ENCODE results near the gene PDE6A. TPM values are rescaled to one million over a fixed set of nuclear protein-coding genes. Genes with fewer than 3 reads are reported as not detected.

Gene PDE6A
- total and polyA plus RNA-seq, 2 of the 8 experiments (the other 6 are each of a cell fraction or from before 2014, with no cell fraction given) = not detected

DNA sequence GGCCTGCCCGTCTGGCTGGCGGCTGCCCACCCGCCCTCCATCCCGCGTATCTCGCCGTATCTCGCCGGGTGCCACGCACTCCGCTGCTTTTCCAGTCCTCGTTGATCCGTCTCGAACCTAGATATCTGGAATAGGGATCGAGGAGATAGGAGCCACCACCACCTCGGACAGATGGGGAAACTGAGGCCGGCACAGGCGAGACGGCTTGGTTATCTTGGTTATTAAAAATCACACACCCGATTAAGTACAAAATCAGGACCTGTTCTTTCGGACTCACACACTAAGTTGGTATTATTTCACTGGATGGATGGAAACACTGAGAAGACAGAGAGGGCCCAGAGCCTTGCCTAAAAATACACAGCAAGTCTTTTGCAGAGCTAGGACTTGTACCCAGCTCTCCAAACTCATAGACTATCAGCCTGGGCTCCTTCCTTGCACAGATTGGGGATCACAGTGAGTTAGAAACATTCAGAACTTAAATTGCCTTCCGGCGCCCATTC, 16.6 kb upstream of the PDE6A start:
- Histone ChIP-seq H3K27ac (ENCODE audit: low read depth, low read length) (no peak overlapping the region), H2BK12ac (ENCODE audit: low read depth, low read length) (no peak overlapping the region)
- no peak for TF ChIP-seq SUZ12 (IDR thresholded peaks at IDR 0.05; ENCODE audit: low read length)
- TF ChIP-seq KDM5A (IDR thresholded peaks at IDR 0.05; ENCODE audit: low read length) = no peak
- TF ChIP-seq SAP30 (IDR thresholded peaks at IDR 0.05; ENCODE audit: insufficient read depth, insufficient replicate concordance, low read length) = no peak
- TF ChIP-seq POU5F1 (IDR thresholded peaks at IDR 0.05; ENCODE audit: low read depth, low read length) = no peak
- no peak for TF ChIP-seq RXRA (IDR thresholded peaks at IDR 0.05; ENCODE audit: insufficient read depth, low read depth, low read length)
- no peak for TF ChIP-seq BACH1 (IDR thresholded peaks at IDR 0.05; ENCODE audit: low read length)
- TF ChIP-seq CBX5 (IDR thresholded peaks at IDR 0.05; ENCODE audit: low read depth, low read length) = no peak
- TF ChIP-seq, protein P1, sequence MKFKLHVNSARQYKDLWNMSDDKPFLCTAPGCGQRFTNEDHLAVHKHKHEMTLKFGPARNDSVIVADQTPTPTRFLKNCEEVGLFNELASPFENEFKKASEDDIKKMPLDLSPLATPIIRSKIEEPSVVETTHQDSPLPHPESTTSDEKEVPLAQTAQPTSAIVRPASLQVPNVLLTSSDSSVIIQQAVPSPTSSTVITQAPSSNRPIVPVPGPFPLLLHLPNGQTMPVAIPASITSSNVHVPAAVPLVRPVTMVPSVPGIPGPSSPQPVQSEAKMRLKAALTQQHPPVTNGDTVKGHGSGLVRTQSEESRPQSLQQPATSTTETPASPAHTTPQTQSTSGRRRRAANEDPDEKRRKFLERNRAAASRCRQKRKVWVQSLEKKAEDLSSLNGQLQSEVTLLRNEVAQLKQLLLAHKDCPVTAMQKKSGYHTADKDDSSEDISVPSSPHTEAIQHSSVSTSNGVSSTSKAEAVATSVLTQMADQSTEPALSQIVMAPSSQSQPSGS (IDR thresholded peaks at IDR 0.05; ENCODE audit: low read length) = no peak

More for the DNA sequence above, 16.6 kb upstream of the PDE6A start:
- no peak overlapping the region for H2BK20ac ChIP-seq (ENCODE audit: low read length)
- H4K91ac ChIP-seq (replicated peaks; ENCODE audit: insufficient read length, low read length) = peak overlapping the region; percentile 47
- H3K14ac ChIP-seq (ENCODE audit: insufficient read length) = no peak overlapping the region
- CTCF ChIA-PET (ENCODE audit: partially characterized antibody) = interaction anchor here (0.7 to 8.5 kb wide), 26 partner anchors 9 to 322 kb away, joined by 3 to 112 read pairs (median 6); partner anchors contain the start of gene PDE6A
- peak overlapping the region; percentile 88 for H3K56ac ChIP-seq (replicated peaks; ENCODE audit: insufficient read length, low read depth, low read length)
- H4K5ac ChIP-seq (ENCODE audit: insufficient read length, low read depth, low read length) = no peak overlapping the region
- H3K9me3 ChIP-seq (ENCODE audit: insufficient read depth in 2 of 2, low read depth in 1 of 2, low read length in 1 of 2) = no peaks in the 10 kb centered on the region
- no peak overlapping the region for H2AK5ac ChIP-seq (ENCODE audit: low read depth, low read length)
- peaks cover 0 to 8% (median 5%) of the 10 kb centered on the region in 4 experiments; a peak in 4 of 7 replicates for H3K4me1 ChIP-seq (replicated peaks in 1 of 4; ENCODE audit: control insufficient read depth in 3 of 4, insufficient read depth in 4 of 4, low read length in 3 of 4)
- 21% methylated on average over 13 of the region's 23 CpGs; no CpG with 5 or more reads in 1 of the 2 experiments for WGBS, 2 experiments (ENCODE audit: extremely low coverage in 1 of 2, insufficient coverage in 1 of 2, insufficient read length in 1 of 2, insufficient replicate concordance in 2 of 2, low coverage in 1 of 2, low lambda C conversion rate in 2 of 2, missing lambda C conversion rate in 1 of 2)
- peak overlapping the region in 3 of 4 experiments; percentile 25 to 58 (median 38); a peak in 4 of 7 replicates for H3K9ac ChIP-seq (replicated peaks in 1 of 4; ENCODE audit: extremely low read depth in 1 of 4, low read depth in 3 of 4, low read length in 3 of 4)
- no peaks in the 10 kb centered on the region for H3K79me2 ChIP-seq (ENCODE audit: control insufficient read depth in 1 of 2, insufficient read depth in 2 of 2, low read length in 2 of 2)
- H3K23ac ChIP-seq (ENCODE audit: insufficient read length) = no peak overlapping the region
- peak overlapping the region; percentile 29; the same call in 1 of the 2 replicates for H2BK15ac ChIP-seq (ENCODE audit: low read length)
- no peaks in the 10 kb centered on the region for H3K36me3 ChIP-seq (ENCODE audit: control insufficient read depth in 2 of 4, insufficient read depth in 4 of 4, low read length in 3 of 4)
- peak overlapping the region; percentile 59; the same call in 1 of the 2 replicates for H4K8ac ChIP-seq (ENCODE audit: extremely low read depth, insufficient read depth, low read length)
- no peak overlapping the region for H3K4ac ChIP-seq (replicated peaks; ENCODE audit: insufficient read length, low read depth, low read length)
- peaks cover 9% of the 10 kb centered on the region for H3K23me2 ChIP-seq (ENCODE audit: low read depth, low read length)
- peak overlapping the region; percentile 66; the same call in 1 of the 2 replicates for H2BK5ac ChIP-seq (ENCODE audit: low read depth, low read length)
- H3K27me3 ChIP-seq (replicated peaks in 1 of 4; ENCODE audit: control insufficient read depth in 3 of 4, extremely low read depth in 1 of 4, insufficient read depth in 3 of 4, low read length in 3 of 4) = peaks cover 0 to 5% (median 1%) of the 10 kb centered on the region in 4 experiments; a peak in 3 of 7 replicates
- DNase-seq (ENCODE audit: low read depth in 1 of 2, low spot score in 2 of 2) = no peak
- H4K20me1 ChIP-seq (replicated peaks in 1 of 2; ENCODE audit: control insufficient read depth in 1 of 2, insufficient read depth in 2 of 2, low read length in 2 of 2) = peaks cover 0 to 2% of the 10 kb centered on the region in 2 experiments
- POLR2A ChIA-PET (ENCODE audit: partially characterized antibody) = interaction anchor here (0.7 to 1.3 kb wide), 3 partner anchors 10 to 31 kb away, joined by 3 to 4 read pairs (median 3); no protein-coding TSS in a partner anchor
- H3K18ac ChIP-seq (ENCODE audit: extremely low read depth, low read length) = no peak overlapping the region
- H2BK120ac ChIP-seq (replicated peaks; ENCODE audit: low read depth, low read length) = no peak overlapping the region
- no peak for FAIRE-seq
- H3K4me3 ChIP-seq (ENCODE audit: extremely low read depth in 1 of 4, insufficient read depth in 2 of 4, low read depth in 3 of 4, low read length in 4 of 4) = peak overlapping the region; percentile 72 to 87 (median 80)
- H3K4me2 ChIP-seq (ENCODE audit: insufficient read depth in 1 of 2, low read depth in 2 of 2, low read length in 2 of 2) = peak overlapping the region; percentile 71 to 95
- H3K79me1 ChIP-seq (ENCODE audit: low read depth, low read length) = no peaks in the 10 kb centered on the region
- 0 out of 2 replicates have a peak overlapping the region, but pooled peaks have one; percentile 5 for H2AFZ ChIP-seq (ENCODE audit: low read length)
